SU-DHL-6 (cell line): ENCODE measurements around the gene PALLD.

Source experiments
- H2AFZ ChIP-seq: fragments of 200-600 bp; sonication (generic); 2 replicates; pipeline ENCODE4 v1.6.1; 2014; ENCODE audit warnings: low read depth, mild to moderate bottlenecking, moderate library complexity, mixed read lengths, antibody characterized with exemption, low read length; ENCODE audit not compliant: severe bottlenecking
- H3F3A ChIP-seq: fragments of 200-600 bp; shearing (Covaris generic); 2 replicates; pipeline ENCODE4 v1.6.0; 2016; ENCODE audit warnings: antibody characterized with exemption, mild to moderate bottlenecking; ENCODE audit not compliant: insufficient read depth
- H3K27ac ChIP-seq: fragments of 200-600 bp; sonication (generic); 2 replicates; pipeline ENCODE4 v1.5.1; 2016; ENCODE audit warnings: low read depth, mild to moderate bottlenecking, low read length, moderate library complexity, mixed read lengths
- H3K27me3 ChIP-seq: fragments of 200-600 bp; sonication (generic), shearing (Covaris generic); 2 replicates; pipeline ENCODE4 v1.6.0; 2014; ENCODE audit warnings: mild to moderate bottlenecking, low read length
- H3K36me3 ChIP-seq: fragments of 200-600 bp; sonication (generic); 2 replicates; pipeline ENCODE4 v1.6.1; 2014; ENCODE audit warnings: mild to moderate bottlenecking, low read length, mixed read lengths
- H3K4me2 ChIP-seq: fragments of 300-600, 200-600 bp; shearing (Covaris generic), sonication (generic); 2 replicates; pipeline ENCODE4 v1.6.0; 2014; ENCODE audit warnings: low read length, low read depth, mild to moderate bottlenecking; ENCODE audit not compliant: poor library complexity, severe bottlenecking
- H3K4me3 ChIP-seq: fragments of 200-600 bp; sonication (generic); 2 replicates; pipeline ENCODE4 v1.5.1; 2014; ENCODE audit warnings: antibody characterized with exemption, low read length, mild to moderate bottlenecking, mixed read lengths; ENCODE audit not compliant: insufficient read depth, poor library complexity, severe bottlenecking
- H3K79me2 ChIP-seq: fragments of 200-600 bp; sonication (generic); 2 replicates; pipeline ENCODE4 v1.6.1; 2014; ENCODE audit warnings: mild to moderate bottlenecking, low read length, moderate library complexity; ENCODE audit not compliant: insufficient read depth
- H3K9ac ChIP-seq: fragments of 200-600 bp; sonication (generic); 2 replicates; pipeline ENCODE4 v1.7.0; 2014; ENCODE audit warnings: mild to moderate bottlenecking, low read length
- H3K9me2 ChIP-seq: fragments of 200-600 bp; sonication (generic); replicated peaks from 2 replicates; pipeline ENCODE4 v1.6.1; 2014; ENCODE audit warnings: low read length; ENCODE audit not compliant: insufficient read depth
- H3K9me3 ChIP-seq: fragments of 200-600 bp; sonication (generic); 2 replicates; pipeline ENCODE4 v1.6.1; 2014; ENCODE audit warnings: low read length, mixed read lengths; ENCODE audit not compliant: insufficient read depth
- H4K20me1 ChIP-seq: fragments of 200-600 bp; sonication (generic); 2 replicates; pipeline ENCODE4 v1.6.1; 2014; ENCODE audit warnings: low read depth, mild to moderate bottlenecking, antibody characterized with exemption, low read length, moderate library complexity, mixed read lengths
- EZH2phosphoT487 ChIP-seq: fragments of 200-600 bp; sonication (generic), shearing (Covaris generic); conservative IDR thresholded peaks from 2 replicates; pipeline ENCODE4 v1.6.1; 2018; ENCODE audit warnings: mild to moderate bottlenecking, antibody characterized with exemption, low read length, moderate library complexity, mixed read lengths
- TF ChIP-seq, protein P1 (sequence below): fragments of 200-600 bp; sonication (generic); IDR thresholded peaks from one replicate; pipeline ENCODE4 v1.5.1; 2017; ENCODE audit warnings: antibody characterized with exemption, mild to moderate bottlenecking, low read length, moderate library complexity; ENCODE audit not compliant: insufficient read depth, poor library complexity, severe bottlenecking

Gene PALLD

DNA sequence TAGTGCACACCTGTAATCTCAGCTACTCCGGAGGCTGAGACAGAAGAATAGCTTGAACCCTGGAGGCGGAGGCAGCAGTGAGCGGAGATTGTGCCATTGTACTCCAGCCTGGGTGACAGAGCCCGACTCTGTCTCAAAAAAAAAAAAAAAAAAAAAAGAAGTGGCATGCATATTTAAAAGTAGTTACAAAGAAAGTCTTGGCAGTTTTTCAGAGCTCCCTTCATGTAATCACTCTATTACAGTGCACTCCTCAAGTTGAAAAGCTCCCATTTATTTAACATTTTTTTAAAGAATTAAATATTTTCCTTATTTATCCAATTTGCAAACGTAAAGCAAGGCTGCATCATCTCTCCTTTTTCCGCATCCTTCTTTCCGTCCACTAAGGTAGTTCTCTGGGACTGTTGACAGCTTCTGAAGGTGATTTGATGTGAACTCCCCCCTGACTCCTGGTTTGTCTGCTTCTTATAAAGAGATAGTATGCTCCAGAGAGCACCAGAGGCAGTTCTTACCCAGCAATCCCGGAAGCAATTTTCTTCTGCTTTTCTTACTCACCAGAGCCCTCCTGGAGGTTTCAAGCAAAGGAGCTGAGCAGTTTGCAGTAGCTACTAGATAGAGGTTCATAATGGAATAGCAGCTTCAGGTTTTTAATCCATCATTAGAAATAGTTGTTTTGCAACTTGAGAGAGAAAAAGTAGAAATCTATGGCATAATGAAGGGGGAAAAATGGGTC lies 151.0 kb downstream of the PALLD start:
- no peak for TF ChIP-seq EZH2phosphoT487
- TF ChIP-seq, protein P1, sequence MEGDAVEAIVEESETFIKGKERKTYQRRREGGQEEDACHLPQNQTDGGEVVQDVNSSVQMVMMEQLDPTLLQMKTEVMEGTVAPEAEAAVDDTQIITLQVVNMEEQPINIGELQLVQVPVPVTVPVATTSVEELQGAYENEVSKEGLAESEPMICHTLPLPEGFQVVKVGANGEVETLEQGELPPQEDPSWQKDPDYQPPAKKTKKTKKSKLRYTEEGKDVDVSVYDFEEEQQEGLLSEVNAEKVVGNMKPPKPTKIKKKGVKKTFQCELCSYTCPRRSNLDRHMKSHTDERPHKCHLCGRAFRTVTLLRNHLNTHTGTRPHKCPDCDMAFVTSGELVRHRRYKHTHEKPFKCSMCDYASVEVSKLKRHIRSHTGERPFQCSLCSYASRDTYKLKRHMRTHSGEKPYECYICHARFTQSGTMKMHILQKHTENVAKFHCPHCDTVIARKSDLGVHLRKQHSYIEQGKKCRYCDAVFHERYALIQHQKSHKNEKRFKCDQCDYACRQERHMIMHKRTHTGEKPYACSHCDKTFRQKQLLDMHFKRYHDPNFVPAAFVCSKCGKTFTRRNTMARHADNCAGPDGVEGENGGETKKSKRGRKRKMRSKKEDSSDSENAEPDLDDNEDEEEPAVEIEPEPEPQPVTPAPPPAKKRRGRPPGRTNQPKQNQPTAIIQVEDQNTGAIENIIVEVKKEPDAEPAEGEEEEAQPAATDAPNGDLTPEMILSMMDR, result no peak
- H3K36me3 ChIP-seq, result no peaks in the 10 kb centered on the region
- H2AFZ ChIP-seq, result no peak overlapping the region
- no peaks in the 10 kb centered on the region for H3K9me2 ChIP-seq
- H3K9ac ChIP-seq, result no peak overlapping the region
- no peaks in the 10 kb centered on the region for H3F3A ChIP-seq
- no peaks in the 10 kb centered on the region for H3K9me3 ChIP-seq
- no peaks in the 10 kb centered on the region for H3K79me2 ChIP-seq
- H3K27me3 ChIP-seq, result no peaks in the 10 kb centered on the region
- no peak overlapping the region for H3K4me2 ChIP-seq
- no peak overlapping the region for H3K27ac ChIP-seq
- no peak overlapping the region for H3K4me3 ChIP-seq
- H4K20me1 ChIP-seq, result no peaks in the 10 kb centered on the region

DNA sequence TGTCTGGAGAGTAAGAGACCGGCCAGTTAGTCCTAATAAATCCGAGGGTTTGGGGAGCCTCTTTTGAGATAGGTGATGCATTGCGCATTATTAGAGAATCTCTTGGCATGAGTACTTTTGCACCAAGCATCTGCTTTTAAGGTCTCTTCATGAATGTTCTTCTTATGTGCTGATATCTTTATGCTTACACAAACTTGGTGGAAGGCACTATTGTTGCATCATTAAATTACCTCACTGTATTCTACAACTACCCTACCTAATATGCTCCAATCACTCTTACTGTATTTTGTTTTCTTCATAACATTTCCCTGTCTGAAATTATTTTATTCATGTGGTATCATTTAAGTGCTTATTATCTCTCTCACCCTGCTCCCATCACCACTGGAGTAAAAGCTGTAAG lies 151.6 kb downstream of the PALLD start:
- H2AFZ ChIP-seq, result no peak overlapping the region
- no peaks in the 10 kb centered on the region for H3K36me3 ChIP-seq
- no peaks in the 10 kb centered on the region for H3K9me3 ChIP-seq
- no peak overlapping the region for H3K4me3 ChIP-seq
- H3K9ac ChIP-seq, result no peak overlapping the region
- TF ChIP-seq, protein P1, result no peak
- no peak for TF ChIP-seq EZH2phosphoT487
- H4K20me1 ChIP-seq, result no peaks in the 10 kb centered on the region
- H3F3A ChIP-seq, result no peaks in the 10 kb centered on the region
- no peaks in the 10 kb centered on the region for H3K27me3 ChIP-seq
- H3K9me2 ChIP-seq, result no peaks in the 10 kb centered on the region
- H3K4me2 ChIP-seq, result no peak overlapping the region
- no peak overlapping the region for H3K27ac ChIP-seq
- H3K79me2 ChIP-seq, result no peaks in the 10 kb centered on the region

DNA sequence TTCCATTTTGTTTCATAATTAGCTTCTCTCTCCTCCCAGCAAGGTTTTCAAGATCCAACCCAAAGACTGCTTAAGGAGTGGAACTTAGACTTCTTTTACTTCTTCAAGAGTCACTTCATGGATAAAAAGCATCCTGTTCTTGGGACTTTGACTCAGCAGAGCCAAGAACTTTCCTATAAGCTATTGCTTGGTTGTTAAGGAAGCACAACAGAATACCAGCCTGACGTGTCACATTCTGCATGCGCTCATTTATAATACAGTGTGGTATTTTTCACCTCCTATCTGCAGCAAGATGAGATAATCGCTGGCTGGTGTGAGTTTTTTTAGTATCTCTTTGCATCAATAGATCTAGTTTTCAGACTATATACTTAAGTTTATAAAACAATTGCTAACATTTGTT lies 152.1 kb downstream of the PALLD start:
- H3K36me3 ChIP-seq, result no peaks in the 10 kb centered on the region
- no peak overlapping the region for H3K27ac ChIP-seq
- no peaks in the 10 kb centered on the region for H3K9me3 ChIP-seq
- H3K79me2 ChIP-seq, result no peaks in the 10 kb centered on the region
- no peak overlapping the region for H2AFZ ChIP-seq
- no peaks in the 10 kb centered on the region for H3F3A ChIP-seq
- TF ChIP-seq, protein P1, result no peak
- TF ChIP-seq EZH2phosphoT487, result no peak
- H3K4me3 ChIP-seq, result no peak overlapping the region
- H3K9me2 ChIP-seq, result no peaks in the 10 kb centered on the region
- no peak overlapping the region for H3K9ac ChIP-seq
- no peaks in the 10 kb centered on the region for H4K20me1 ChIP-seq
- H3K27me3 ChIP-seq, result no peaks in the 10 kb centered on the region
- H3K4me2 ChIP-seq, result no peak overlapping the region
